Measurements from ENCODE around the gene CKMT2.

Gene CKMT2

GRCh38 chr5:81216152-81216551, 17.0 kb upstream of the CKMT2 start:
- DNase-seq (ENCODE audit: low read depth), result no peak

- DNase-seq (ENCODE audit: low read depth), result no peak
Measured at GRCh38 chr5:81219389-81219788, 13.7 kb upstream of the CKMT2 start.

GRCh38 chr5:81222285-81222684, 10.8 kb upstream of the CKMT2 start:
- DNase-seq (ENCODE audit: low read depth), result no peak

- DNase-seq (ENCODE audit: low read depth), result no peak
Measured at GRCh38 chr5:81225463-81225862, 7.7 kb upstream of the CKMT2 start.

- no peak for DNase-seq (ENCODE audit: low read depth)
Measured at GRCh38 chr5:81226286-81226685, 6.8 kb upstream of the CKMT2 start.

- no peak for DNase-seq (ENCODE audit: low read depth)
Measured at GRCh38 chr5:81226949-81227348, 6.2 kb upstream of the CKMT2 start.

- no peak for DNase-seq (ENCODE audit: low read depth)
Measured at GRCh38 chr5:81228084-81228483, 5.0 kb upstream of the CKMT2 start.

GRCh38 chr5:81230416-81230815, 2.7 kb upstream of the CKMT2 start:
- no peak for DNase-seq (ENCODE audit: low read depth)

GRCh38 chr5:81232464-81233079, 550 bp upstream of the CKMT2 start:
- DNase-seq (ENCODE audit: low read depth), result no peak

- no peak for DNase-seq (ENCODE audit: low read depth)
Measured at GRCh38 chr5:81234299-81234698, 1.2 kb downstream of the CKMT2 start.

GRCh38 chr5:81234801-81235200, 1.7 kb downstream of the CKMT2 start:
- no peak for DNase-seq (ENCODE audit: low read depth)

GRCh38 chr5:81235287-81236072, 2.4 kb downstream of the CKMT2 start:
- DNase-seq (ENCODE audit: low read depth), result no peak

- DNase-seq (ENCODE audit: low read depth), result no peak
Measured at GRCh38 chr5:81238460-81238859, 5.3 kb downstream of the CKMT2 start.

GRCh38 chr5:81239613-81240012, 6.5 kb downstream of the CKMT2 start:
- no peak for DNase-seq (ENCODE audit: low read depth)

- no peak for DNase-seq (ENCODE audit: low read depth)
Measured at GRCh38 chr5:81241001-81241400, 7.9 kb downstream of the CKMT2 start.

- DNase-seq (ENCODE audit: low read depth), result no peak
Measured at GRCh38 chr5:81241961-81242648, 9.0 kb downstream of the CKMT2 start.

- no peak for DNase-seq (ENCODE audit: low read depth)
Measured at GRCh38 chr5:81242906-81243436, 9.8 kb downstream of the CKMT2 start.

GRCh38 chr5:81244451-81244850, 11.3 kb downstream of the CKMT2 start:
- DNase-seq (ENCODE audit: low read depth), result no peak

- DNase-seq (ENCODE audit: low read depth), result no peak
Measured at GRCh38 chr5:81245871-81246235, 12.7 kb downstream of the CKMT2 start.

- no peak for DNase-seq (ENCODE audit: low read depth)
Measured at GRCh38 chr5:81246697-81247096, 13.6 kb downstream of the CKMT2 start.

GRCh38 chr5:81247441-81247972, 14.4 kb downstream of the CKMT2 start:
- no peak for DNase-seq (ENCODE audit: low read depth)

- no peak for DNase-seq (ENCODE audit: low read depth)
Measured at GRCh38 chr5:81249240-81249639, 16.1 kb downstream of the CKMT2 start.

GRCh38 chr5:81250004-81250403, 16.9 kb downstream of the CKMT2 start:
- no peak for DNase-seq (ENCODE audit: low read depth)

Data from activated T-cell treated with anti-CD3 and anti-CD28 coated beads for 48 hours (primary cell).